ENCODE data around the gene PRKAG2.

- TF ChIP-seq NFIC (IDR thresholded peaks at IDR 0.05; ENCODE audit: borderline replicate concordance) = no peak
- TF ChIP-seq CTCF (IDR thresholded peaks at IDR 0.05) = no peak
- peak in 1 of 2 experiments; percentile 55; a peak in 1 of 4 replicates for TF ChIP-seq EP300 (IDR thresholded peaks at IDR 0.05; ENCODE audit: borderline replicate concordance in 1 of 2, low read depth in 1 of 2, low read length in 1 of 2)
Observed at GRCh38 chr7:151704960-151705635, 171.8 kb downstream of the PRKAG2 start.
